Measurements from ENCODE around the gene PAFAH1B2. TPM values are rescaled to one million over a fixed set of nuclear protein-coding genes. Genes with fewer than 3 reads are reported as not detected.

PAFAH1B2 gene
- total RNA-seq, 2 donors from 2014 or later: 114 to 115 TPM

DNA sequence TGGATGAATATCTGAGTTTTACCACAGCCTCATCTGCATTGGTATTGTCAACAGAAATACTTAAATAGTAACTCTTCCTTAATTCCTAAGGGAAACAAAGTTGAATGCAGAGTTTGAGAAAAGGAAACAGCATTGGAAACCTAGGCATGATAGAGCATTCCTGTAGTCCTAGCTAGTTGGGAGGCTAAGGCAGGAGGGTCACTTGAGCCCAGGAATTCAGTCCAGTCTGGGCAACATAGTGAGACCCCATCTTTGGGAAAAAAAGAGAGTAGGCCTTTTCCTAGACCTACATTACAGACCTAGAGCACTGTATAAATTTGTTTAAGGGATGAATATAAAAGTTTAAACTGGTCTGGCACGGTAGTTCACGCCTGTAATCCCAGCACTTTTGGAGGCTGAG is 13.4 kb downstream of the PAFAH1B2 start:
- Mint-ChIP-seq H3K27ac (no peak overlapping the region), H3K4me1 (peaks cover 8% of the 10 kb centered on the region), H3K4me3 (no peak overlapping the region), H3K27me3 (ENCODE audit: insufficient read depth) (no peaks in the 10 kb centered on the region), H3K9me3 (no peaks in the 10 kb centered on the region), H3K36me3 (ENCODE audit: low read depth) (peaks cover 76% of the 10 kb centered on the region)
- H3K27ac ChIP-seq (ENCODE audit: low read depth, low read length): no peak overlapping the region
- H3K4me1 ChIP-seq (ENCODE audit: control insufficient read depth, insufficient read depth, low read length): no peaks in the 10 kb centered on the region
- no peak overlapping the region for H3K9ac ChIP-seq (ENCODE audit: extremely low read depth, low read length, poor library complexity, severe bottlenecking)
- no peak overlapping the region for H3K4me3 ChIP-seq (ENCODE audit: low read length)
- peaks cover 80% of the 10 kb centered on the region for H3K36me3 ChIP-seq (ENCODE audit: control insufficient read depth, insufficient read depth, low read length)
- DNase-seq: no peak
- no peaks in the 10 kb centered on the region for H3K27me3 ChIP-seq (ENCODE audit: control insufficient read depth, insufficient read depth, low read length, poor library complexity, severe bottlenecking)
- WGBS, 2 experiments (ENCODE audit: insufficient coverage in 1 of 2, insufficient read length in 1 of 2): 89% methylated on average over 2 of the region's 2 CpGs; no CpG with 5 or more reads in 1 of the 2 experiments
- H3K9me3 ChIP-seq (ENCODE audit: control insufficient read depth, low read length): no peaks in the 10 kb centered on the region
- TF ChIP-seq, protein P1, sequence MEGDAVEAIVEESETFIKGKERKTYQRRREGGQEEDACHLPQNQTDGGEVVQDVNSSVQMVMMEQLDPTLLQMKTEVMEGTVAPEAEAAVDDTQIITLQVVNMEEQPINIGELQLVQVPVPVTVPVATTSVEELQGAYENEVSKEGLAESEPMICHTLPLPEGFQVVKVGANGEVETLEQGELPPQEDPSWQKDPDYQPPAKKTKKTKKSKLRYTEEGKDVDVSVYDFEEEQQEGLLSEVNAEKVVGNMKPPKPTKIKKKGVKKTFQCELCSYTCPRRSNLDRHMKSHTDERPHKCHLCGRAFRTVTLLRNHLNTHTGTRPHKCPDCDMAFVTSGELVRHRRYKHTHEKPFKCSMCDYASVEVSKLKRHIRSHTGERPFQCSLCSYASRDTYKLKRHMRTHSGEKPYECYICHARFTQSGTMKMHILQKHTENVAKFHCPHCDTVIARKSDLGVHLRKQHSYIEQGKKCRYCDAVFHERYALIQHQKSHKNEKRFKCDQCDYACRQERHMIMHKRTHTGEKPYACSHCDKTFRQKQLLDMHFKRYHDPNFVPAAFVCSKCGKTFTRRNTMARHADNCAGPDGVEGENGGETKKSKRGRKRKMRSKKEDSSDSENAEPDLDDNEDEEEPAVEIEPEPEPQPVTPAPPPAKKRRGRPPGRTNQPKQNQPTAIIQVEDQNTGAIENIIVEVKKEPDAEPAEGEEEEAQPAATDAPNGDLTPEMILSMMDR (conservative IDR thresholded peaks at IDR 0.05): no peak

DNA sequence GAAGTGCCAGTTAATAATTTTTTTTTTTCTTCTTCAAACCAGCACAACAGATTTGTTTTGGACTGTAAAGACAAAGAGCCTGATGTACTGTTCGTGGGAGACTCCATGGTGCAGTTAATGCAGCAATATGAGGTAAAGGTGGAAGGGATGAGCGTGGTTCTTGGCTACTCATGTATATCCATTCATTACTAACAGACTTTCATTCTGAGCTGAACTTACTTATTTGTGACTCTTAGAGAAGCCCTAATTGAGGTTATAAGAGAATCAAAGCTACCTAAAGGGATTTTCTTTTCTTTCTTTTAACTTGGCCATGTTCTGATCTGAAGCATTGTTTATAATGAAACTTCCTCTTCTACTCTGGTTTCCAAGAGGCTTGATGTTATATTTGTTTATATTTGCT is 15.8 kb downstream of the PAFAH1B2 start:
- no peaks in the 10 kb centered on the region for H3K27me3 Mint-ChIP-seq (ENCODE audit: insufficient read depth)
- H3K27ac Mint-ChIP-seq: no peak overlapping the region
- H3K9me3 Mint-ChIP-seq: no peaks in the 10 kb centered on the region
- peaks cover 78% of the 10 kb centered on the region for H3K36me3 Mint-ChIP-seq (ENCODE audit: low read depth)
- Histone ChIP-seq H3K4me3 (ENCODE audit: low read length) (no peak overlapping the region), H3K27ac (ENCODE audit: low read depth, low read length) (no peak overlapping the region), H3K4me1 (ENCODE audit: control insufficient read depth, insufficient read depth, low read length) (no peaks in the 10 kb centered on the region), H3K27me3 (ENCODE audit: control insufficient read depth, insufficient read depth, low read length, poor library complexity, severe bottlenecking) (no peaks in the 10 kb centered on the region), H3K9ac (ENCODE audit: extremely low read depth, low read length, poor library complexity, severe bottlenecking) (no peak overlapping the region), H3K9me3 (ENCODE audit: control insufficient read depth, low read length) (no peaks in the 10 kb centered on the region), H3K36me3 (ENCODE audit: control insufficient read depth, insufficient read depth, low read length) (peaks cover 81% of the 10 kb centered on the region)
- WGBS, 2 experiments (ENCODE audit: insufficient coverage in 1 of 2, insufficient read length in 1 of 2): 89% methylated on average over 1 of the region's 2 CpGs; no CpG with 5 or more reads in 1 of the 2 experiments
- no peak overlapping the region for H3K4me3 Mint-ChIP-seq
- peaks cover 8% of the 10 kb centered on the region for H3K4me1 Mint-ChIP-seq
- no peak for DNase-seq
- TF ChIP-seq, protein P1 (conservative IDR thresholded peaks at IDR 0.05): no peak

DNA sequence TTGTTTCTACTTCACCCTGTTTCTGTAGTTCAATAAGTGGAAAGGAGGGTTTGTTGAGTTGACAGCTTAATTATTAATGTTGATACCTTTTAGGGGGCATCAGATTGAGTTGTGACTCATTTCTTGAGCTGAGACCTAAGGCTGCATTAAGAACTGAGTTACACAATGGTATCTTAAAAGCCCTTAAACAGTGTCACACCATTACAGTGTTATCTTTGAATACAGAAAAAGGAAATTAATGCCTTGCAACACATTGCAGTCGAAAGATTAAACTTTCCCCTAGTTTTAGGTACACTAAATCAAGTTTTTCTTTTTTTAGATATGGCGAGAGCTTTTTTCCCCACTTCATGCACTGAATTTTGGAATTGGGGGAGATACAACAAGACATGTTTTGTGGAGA is 16.7 kb downstream of the PAFAH1B2 start:
- H3K4me1 ChIP-seq (ENCODE audit: control insufficient read depth, insufficient read depth, low read length): no peaks in the 10 kb centered on the region
- no peak overlapping the region for H3K27ac ChIP-seq (ENCODE audit: low read depth, low read length)
- TF ChIP-seq, protein P1 (conservative IDR thresholded peaks at IDR 0.05): no peak
- Mint-ChIP-seq H3K27ac (no peak overlapping the region), H3K36me3 (ENCODE audit: low read depth) (peaks cover 79% of the 10 kb centered on the region), H3K9me3 (no peaks in the 10 kb centered on the region), H3K4me3 (no peak overlapping the region), H3K4me1 (peaks cover 8% of the 10 kb centered on the region), H3K27me3 (ENCODE audit: insufficient read depth) (no peaks in the 10 kb centered on the region)
- H3K4me3 ChIP-seq (ENCODE audit: low read length): no peak overlapping the region
- 80 to 94% methylated on average over 2 of the region's 2 CpGs for WGBS, 2 experiments (ENCODE audit: insufficient coverage in 1 of 2, insufficient read length in 1 of 2)
- H3K36me3 ChIP-seq (ENCODE audit: control insufficient read depth, insufficient read depth, low read length): peaks cover 78% of the 10 kb centered on the region
- no peak for DNase-seq
- H3K9ac ChIP-seq (ENCODE audit: extremely low read depth, low read length, poor library complexity, severe bottlenecking): no peak overlapping the region
- no peaks in the 10 kb centered on the region for H3K27me3 ChIP-seq (ENCODE audit: control insufficient read depth, insufficient read depth, low read length, poor library complexity, severe bottlenecking)
- no peaks in the 10 kb centered on the region for H3K9me3 ChIP-seq (ENCODE audit: control insufficient read depth, low read length)

Data from endodermal cell (in vitro differentiated cells).